ENCODE measurements around the gene NTRK2.

Gene NTRK2

DNA sequence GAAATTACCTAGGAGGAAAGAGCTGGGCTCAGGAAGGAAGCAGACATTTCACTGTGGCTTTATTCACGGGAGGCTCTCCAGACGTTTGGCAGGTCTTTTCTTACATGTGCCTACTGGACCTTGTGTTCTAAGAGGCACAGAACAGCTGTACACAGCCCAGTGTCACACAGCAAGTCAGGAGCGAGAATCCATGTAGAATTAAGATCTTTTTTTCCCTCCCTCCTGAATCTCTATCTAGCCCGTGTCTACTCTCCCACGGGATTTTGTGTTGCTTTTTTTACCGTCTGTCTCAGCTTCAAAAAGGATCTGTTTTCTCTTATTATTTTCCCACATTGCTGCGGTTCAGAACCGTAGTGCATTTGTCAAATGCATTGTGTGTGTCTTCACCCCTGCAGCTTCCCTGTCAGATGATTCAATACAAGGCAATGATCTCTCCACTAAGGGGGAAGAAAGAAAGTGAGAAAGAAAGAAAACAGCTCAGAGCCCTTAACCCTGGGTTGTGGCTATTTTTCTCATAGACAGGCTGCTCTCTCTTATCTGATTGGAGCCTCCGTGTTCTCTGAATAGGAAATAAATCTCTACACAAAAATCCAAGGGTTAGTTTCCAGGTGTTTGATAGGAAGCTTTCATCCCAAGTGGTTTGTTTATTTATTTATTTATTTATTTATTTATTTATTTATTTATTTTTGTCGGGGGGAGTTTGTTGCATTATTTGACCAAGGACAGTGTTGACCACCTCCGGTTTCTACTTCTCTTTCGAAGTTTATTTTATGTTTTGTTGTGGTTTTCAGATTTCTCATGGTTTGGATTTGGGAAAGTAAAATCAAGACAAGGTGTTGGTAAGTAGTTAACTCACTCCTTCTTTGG lies 191.0 kb downstream of the NTRK2 start (continued):
- TF ChIP-seq ZNF239 (tag by site-specific recombination; IDR thresholded peaks at IDR 0.05), result no peak
- TF ChIP-seq ZNF555 (tag by site-specific recombination; conservative IDR thresholded peaks at IDR 0.05), result peak; percentile 83
- TF ChIP-seq RBAK (tag by site-specific recombination; IDR thresholded peaks at IDR 0.05), result 0 out of 2 replicates have a peak, but pooled peaks have one; percentile 29
- TF ChIP-seq ZNF660 (tag by site-specific recombination; IDR thresholded peaks at IDR 0.05), result no peak
- TF ChIP-seq PRDM1 (tag by site-specific recombination; IDR thresholded peaks at IDR 0.05), result no peak
- TF ChIP-seq ZNF654 (tag by site-specific recombination; IDR thresholded peaks at IDR 0.05; ENCODE audit: low read depth), result peak; percentile 23; the same call in 1 of the 2 replicates
- no peak for TF ChIP-seq BCL11B (tag by site-specific recombination; IDR thresholded peaks at IDR 0.05; ENCODE audit: low read depth)
- no peak for TF ChIP-seq GLIS2 (tag by site-specific recombination; IDR thresholded peaks at IDR 0.05)
- TF ChIP-seq IKZF3 (tag by site-specific recombination; IDR thresholded peaks at IDR 0.05), result no peak
- 0 out of 2 replicates have a peak, but pooled peaks have one; percentile 24 for TF ChIP-seq ZNF341 (tag by site-specific recombination; IDR thresholded peaks at IDR 0.05; ENCODE audit: low read depth)
- TF ChIP-seq ZNF433 (tag by site-specific recombination; IDR thresholded peaks at IDR 0.05; ENCODE audit: low read depth), result peak; percentile 74
- no peak for TF ChIP-seq ZNF169 (tag by site-specific recombination; IDR thresholded peaks at IDR 0.05)
- TF ChIP-seq ZNF426 (tag by site-specific recombination; IDR thresholded peaks at IDR 0.05), result peak; percentile 81
- TF ChIP-seq, protein P1, sequence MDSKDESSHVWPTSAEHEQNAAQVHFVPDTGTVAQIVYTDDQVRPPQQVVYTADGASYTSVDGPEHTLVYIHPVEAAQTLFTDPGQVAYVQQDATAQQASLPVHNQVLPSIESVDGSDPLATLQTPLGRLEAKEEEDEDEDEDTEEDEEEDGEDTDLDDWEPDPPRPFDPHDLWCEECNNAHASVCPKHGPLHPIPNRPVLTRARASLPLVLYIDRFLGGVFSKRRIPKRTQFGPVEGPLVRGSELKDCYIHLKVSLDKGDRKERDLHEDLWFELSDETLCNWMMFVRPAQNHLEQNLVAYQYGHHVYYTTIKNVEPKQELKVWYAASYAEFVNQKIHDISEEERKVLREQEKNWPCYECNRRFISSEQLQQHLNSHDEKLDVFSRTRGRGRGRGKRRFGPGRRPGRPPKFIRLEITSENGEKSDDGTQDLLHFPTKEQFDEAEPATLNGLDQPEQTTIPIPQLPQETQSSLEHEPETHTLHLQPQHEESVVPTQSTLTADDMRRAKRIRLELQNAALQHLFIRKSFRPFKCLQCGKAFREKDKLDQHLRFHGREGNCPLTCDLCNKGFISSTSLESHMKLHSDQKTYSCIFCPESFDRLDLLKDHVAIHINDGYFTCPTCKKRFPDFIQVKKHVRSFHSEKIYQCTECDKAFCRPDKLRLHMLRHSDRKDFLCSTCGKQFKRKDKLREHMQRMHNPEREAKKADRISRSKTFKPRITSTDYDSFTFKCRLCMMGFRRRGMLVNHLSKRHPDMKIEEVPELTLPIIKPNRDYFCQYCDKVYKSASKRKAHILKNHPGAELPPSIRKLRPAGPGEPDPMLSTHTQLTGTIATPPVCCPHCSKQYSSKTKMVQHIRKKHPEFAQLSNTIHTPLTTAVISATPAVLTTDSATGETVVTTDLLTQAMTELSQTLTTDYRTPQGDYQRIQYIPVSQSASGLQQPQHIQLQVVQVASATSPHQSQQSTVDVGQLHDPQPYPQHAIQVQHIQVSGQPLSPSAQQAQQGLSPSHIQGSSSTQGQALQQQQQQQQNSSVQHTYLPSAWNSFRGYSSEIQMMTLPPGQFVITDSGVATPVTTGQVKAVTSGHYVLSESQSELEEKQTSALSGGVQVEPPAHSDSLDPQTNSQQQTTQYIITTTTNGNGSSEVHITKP (tag by site-specific recombination; IDR thresholded peaks at IDR 0.05), result no peak
- no peak for TF ChIP-seq ZNF354C (tag by site-specific recombination; IDR thresholded peaks at IDR 0.05; ENCODE audit: borderline replicate concordance, low read depth)
- TF ChIP-seq, protein P2, sequence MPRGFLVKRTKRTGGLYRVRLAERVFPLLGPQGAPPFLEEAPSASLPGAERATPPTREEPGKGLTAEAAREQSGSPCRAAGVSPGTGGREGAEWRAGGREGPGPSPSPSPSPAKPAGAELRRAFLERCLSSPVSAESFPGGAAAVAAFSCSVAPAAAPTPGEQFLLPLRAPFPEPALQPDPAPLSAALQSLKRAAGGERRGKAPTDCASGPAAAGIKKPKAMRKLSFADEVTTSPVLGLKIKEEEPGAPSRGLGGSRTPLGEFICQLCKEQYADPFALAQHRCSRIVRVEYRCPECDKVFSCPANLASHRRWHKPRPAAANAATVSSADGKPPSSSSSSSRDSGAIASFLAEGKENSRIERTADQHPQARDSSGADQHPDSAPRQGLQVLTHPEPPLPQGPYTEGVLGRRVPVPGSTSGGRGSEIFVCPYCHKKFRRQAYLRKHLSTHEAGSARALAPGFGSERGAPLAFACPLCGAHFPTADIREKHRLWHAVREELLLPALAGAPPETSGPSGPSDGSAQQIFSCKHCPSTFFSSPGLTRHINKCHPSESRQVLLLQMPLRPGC (tag by site-specific recombination; IDR thresholded peaks at IDR 0.05), result no peak
- TF ChIP-seq, protein P3, sequence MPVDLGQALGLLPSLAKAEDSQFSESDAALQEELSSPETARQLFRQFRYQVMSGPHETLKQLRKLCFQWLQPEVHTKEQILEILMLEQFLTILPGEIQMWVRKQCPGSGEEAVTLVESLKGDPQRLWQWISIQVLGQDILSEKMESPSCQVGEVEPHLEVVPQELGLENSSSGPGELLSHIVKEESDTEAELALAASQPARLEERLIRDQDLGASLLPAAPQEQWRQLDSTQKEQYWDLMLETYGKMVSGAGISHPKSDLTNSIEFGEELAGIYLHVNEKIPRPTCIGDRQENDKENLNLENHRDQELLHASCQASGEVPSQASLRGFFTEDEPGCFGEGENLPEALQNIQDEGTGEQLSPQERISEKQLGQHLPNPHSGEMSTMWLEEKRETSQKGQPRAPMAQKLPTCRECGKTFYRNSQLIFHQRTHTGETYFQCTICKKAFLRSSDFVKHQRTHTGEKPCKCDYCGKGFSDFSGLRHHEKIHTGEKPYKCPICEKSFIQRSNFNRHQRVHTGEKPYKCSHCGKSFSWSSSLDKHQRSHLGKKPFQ (tag by site-specific recombination; IDR thresholded peaks at IDR 0.05), result 0 out of 2 replicates have a peak, but pooled peaks have one; percentile 38
- no peak for TF ChIP-seq ZNF777 (tag by site-specific recombination; IDR thresholded peaks at IDR 0.05; ENCODE audit: borderline replicate concordance)
- TF ChIP-seq SETDB1 (IDR thresholded peaks at IDR 0.05; ENCODE audit: insufficient read length, low read length), result no peak
- TF ChIP-seq YY1 (tag by site-specific recombination; IDR thresholded peaks at IDR 0.05), result no peak
- TF ChIP-seq ZNF596 (tag by site-specific recombination; IDR thresholded peaks at IDR 0.05), result no peak
- TF ChIP-seq ZNF707 (tag by site-specific recombination; IDR thresholded peaks at IDR 0.05), result no peak
- peak; percentile 70; the same call in 1 of the 2 replicates for TF ChIP-seq ZNF140 (tag by site-specific recombination; IDR thresholded peaks at IDR 0.05)

All from HEK293 (cell line).